ENCODE results near the gene CACNA1A.
"Not testable (repeated sequence)": the region's sequence is repeated elsewhere in the genome, so short reads cannot be mapped to it uniquely, and the experiment has no call there.

CACNA1A gene

DNA sequence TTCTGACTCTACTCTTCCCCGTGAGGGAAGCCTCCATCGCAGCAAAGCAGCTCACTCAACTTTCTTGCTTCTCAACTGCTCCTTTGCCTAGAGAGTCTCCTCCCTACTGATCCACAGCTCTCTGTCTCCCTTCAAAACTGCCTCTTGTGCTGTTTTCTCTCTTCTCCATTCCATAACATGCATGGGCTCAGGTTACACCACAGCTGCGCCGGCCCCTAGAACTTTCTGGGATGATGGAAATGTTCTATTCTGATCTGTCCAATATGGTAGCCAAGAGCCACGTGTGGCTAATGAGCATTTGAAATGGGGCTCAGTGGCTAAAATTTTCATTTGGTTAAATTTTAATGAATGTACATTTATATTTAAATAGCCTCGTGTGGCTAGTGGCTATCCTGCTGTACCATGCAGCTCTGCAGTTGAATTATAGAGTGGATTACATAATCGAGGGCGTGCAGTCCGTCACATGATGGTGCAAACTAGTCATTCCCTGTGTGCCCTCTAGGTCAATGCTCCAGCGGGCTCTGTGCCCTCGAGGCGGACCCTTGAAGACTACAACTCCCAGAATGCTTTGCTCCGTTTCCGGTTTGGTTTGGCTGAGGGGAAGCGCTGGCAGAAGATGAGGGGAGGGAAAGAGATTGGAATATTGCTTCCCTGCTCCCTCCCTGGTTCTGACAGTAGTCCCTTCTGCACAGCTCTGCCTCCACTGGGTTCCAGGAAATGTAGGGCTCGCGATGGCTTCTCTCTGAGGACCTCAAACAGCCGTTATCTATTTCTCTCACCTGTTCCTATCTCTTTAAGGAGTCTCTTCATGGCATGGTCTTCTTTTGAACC, 109.8 kb downstream of the CACNA1A start:
- peaks cover 3% of the 10 kb centered on the region for H3K4me1 Mint-ChIP-seq
- ATAC-seq (ENCODE audit: low read depth) (no peak), DNase-seq (ENCODE audit: low spot score in 2 of 2) (no peak)
- H3K27ac Mint-ChIP-seq: no peak overlapping the region
- peaks cover 7% of the 10 kb centered on the region for H3K9me3 Mint-ChIP-seq
- no peak overlapping the region for H3K4me3 Mint-ChIP-seq
- peaks cover 23% of the 10 kb centered on the region for H3K27me3 Mint-ChIP-seq
- H3K36me3 Mint-ChIP-seq: peaks cover 6% of the 10 kb centered on the region

DNA sequence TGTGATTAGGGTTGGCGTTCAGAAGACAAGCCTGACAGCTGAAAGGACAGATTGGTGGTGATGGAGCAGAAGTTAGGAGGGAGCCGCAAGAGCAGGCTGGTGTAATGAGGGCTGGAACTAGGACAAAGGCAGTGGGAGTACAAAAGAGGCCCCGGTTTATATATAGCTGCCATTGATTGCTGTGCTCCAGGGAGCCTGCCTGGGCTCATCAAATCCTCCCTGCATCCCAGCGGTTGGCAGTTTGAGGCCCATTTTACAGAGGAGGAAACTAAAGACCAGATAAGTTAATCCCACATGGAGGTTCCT, 123.7 kb downstream of the CACNA1A start:
- Mint-ChIP-seq H3K4me1 (no peaks in the 10 kb centered on the region), H3K9me3 (peaks cover 4% of the 10 kb centered on the region), H3K27me3 (peaks cover 4% of the 10 kb centered on the region), H3K36me3 (no peaks in the 10 kb centered on the region), H3K4me3 (no peak overlapping the region), H3K27ac (no peak overlapping the region)
- ATAC-seq (ENCODE audit: low read depth): no peak
- DNase-seq (ENCODE audit: low spot score in 2 of 2): no peak

- Mint-ChIP-seq H3K4me1 (no peaks in the 10 kb centered on the region), H3K36me3 (no peaks in the 10 kb centered on the region), H3K27ac (no peak overlapping the region), H3K4me3 (no peak overlapping the region), H3K9me3 (peaks cover 2% of the 10 kb centered on the region), H3K27me3 (peaks cover 4% of the 10 kb centered on the region)
- ATAC-seq (ENCODE audit: low read depth) (no peak), DNase-seq (ENCODE audit: low spot score in 2 of 2) (no peak)
Observed at GRCh38 chr19:13381827-13382632, 124.2 kb downstream of the CACNA1A start.

DNA sequence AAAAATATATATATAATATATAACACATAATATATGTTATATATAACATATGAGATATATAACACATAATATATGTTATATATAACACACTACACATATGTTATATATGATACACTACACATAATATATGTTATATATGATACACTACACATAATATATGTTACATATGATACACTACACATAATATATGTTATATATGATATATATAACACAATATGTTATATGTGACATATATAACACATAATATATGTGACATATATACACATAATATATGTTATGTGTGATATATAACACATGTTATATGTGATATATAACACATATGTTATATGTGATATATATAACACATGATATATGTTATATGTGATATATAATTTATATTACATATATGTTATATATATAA, 129.7 kb downstream of the CACNA1A start:
- no peaks in the 10 kb centered on the region for H3K4me1 Mint-ChIP-seq
- ATAC-seq (ENCODE audit: low read depth) (no peak), DNase-seq (ENCODE audit: low spot score in 2 of 2) (no peak)
- peaks cover 1% of the 10 kb centered on the region for H3K36me3 Mint-ChIP-seq
- no peak overlapping the region for H3K4me3 Mint-ChIP-seq
- no peak overlapping the region for H3K27ac Mint-ChIP-seq
- peaks cover 8% of the 10 kb centered on the region for H3K9me3 Mint-ChIP-seq
- peaks cover 8% of the 10 kb centered on the region for H3K27me3 Mint-ChIP-seq

DNA sequence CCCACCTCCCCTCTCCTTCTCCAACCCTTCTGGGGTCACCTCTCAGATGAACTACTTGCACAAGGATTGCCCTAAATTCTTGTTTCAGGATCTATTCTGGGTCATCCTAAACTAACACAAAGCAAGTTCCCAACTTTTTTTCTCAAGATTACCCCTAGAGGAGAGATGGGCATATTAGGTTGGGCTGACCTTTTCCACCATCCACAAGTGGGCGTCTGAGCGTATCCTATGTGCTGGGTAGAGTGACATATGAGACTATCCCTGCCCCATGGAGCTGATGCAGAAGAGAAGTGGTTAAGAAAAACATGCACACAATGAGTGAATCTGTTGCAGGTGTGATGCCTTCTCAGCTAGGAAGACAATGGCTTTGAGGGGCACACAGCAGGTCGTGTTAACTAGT, 132.7 kb downstream of the CACNA1A start:
- no peak for ATAC-seq (ENCODE audit: low read depth)
- no peak overlapping the region for H3K27ac Mint-ChIP-seq
- no peak overlapping the region for H3K4me3 Mint-ChIP-seq

GRCh38 chr19:13370948-13371347, 135.3 kb downstream of the CACNA1A start:
- ATAC-seq (ENCODE audit: low read depth) (no peak), DNase-seq (ENCODE audit: low spot score in 2 of 2) (no peak)
- Mint-ChIP-seq H3K4me1 (no peaks in the 10 kb centered on the region), H3K9me3 (peaks cover 6% of the 10 kb centered on the region), H3K4me3 (no peak overlapping the region), H3K27ac (no peak overlapping the region), H3K27me3 (peaks cover 7% of the 10 kb centered on the region), H3K36me3 (peaks cover 1% of the 10 kb centered on the region)

More for the DNA sequence above, 132.7 kb downstream of the CACNA1A start:
- H3K9me3 Mint-ChIP-seq: peaks cover 6% of the 10 kb centered on the region
- no peaks in the 10 kb centered on the region for H3K4me1 Mint-ChIP-seq
- peaks cover 7% of the 10 kb centered on the region for H3K27me3 Mint-ChIP-seq
- DNase-seq (ENCODE audit: low spot score in 2 of 2): no peak
- peaks cover 1% of the 10 kb centered on the region for H3K36me3 Mint-ChIP-seq

- ATAC-seq (ENCODE audit: low read depth) (no peak), DNase-seq (ENCODE audit: low spot score in 2 of 2) (no peak)
- H3K4me1 Mint-ChIP-seq: no peaks in the 10 kb centered on the region
- H3K9me3 Mint-ChIP-seq: no peaks in the 10 kb centered on the region
- no peak overlapping the region for H3K4me3 Mint-ChIP-seq
- H3K27me3 Mint-ChIP-seq: peaks cover 10% of the 10 kb centered on the region
- no peaks in the 10 kb centered on the region for H3K36me3 Mint-ChIP-seq
- H3K27ac Mint-ChIP-seq: no peak overlapping the region
Observed at GRCh38 chr19:13366529-13367143, 139.6 kb downstream of the CACNA1A start.

- Mint-ChIP-seq H3K27ac (no peak overlapping the region), H3K36me3 (peaks cover 3% of the 10 kb centered on the region), H3K4me3 (no peak overlapping the region), H3K27me3 (peaks cover 10% of the 10 kb centered on the region), H3K4me1 (no peaks in the 10 kb centered on the region), H3K9me3 (peaks cover 9% of the 10 kb centered on the region)
- DNase-seq (ENCODE audit: low spot score in 2 of 2) (no peak), ATAC-seq (ENCODE audit: low read depth) (no peak)
Observed at GRCh38 chr19:13363954-13364353, 142.3 kb downstream of the CACNA1A start.

- Mint-ChIP-seq H3K4me1 (no peaks in the 10 kb centered on the region), H3K36me3 (peaks cover 3% of the 10 kb centered on the region), H3K4me3 (no peak overlapping the region), H3K9me3 (peaks cover 12% of the 10 kb centered on the region), H3K27me3 (peaks cover 10% of the 10 kb centered on the region), H3K27ac (no peak overlapping the region)
- DNase-seq (ENCODE audit: low spot score in 2 of 2) (no peak), ATAC-seq (ENCODE audit: low read depth) (no peak)
Observed at GRCh38 chr19:13363245-13363644, 143.0 kb downstream of the CACNA1A start.

GRCh38 chr19:13362668-13363067, 143.6 kb downstream of the CACNA1A start:
- Mint-ChIP-seq H3K36me3 (peaks cover 3% of the 10 kb centered on the region), H3K9me3 (peaks cover 12% of the 10 kb centered on the region), H3K4me3 (no peak overlapping the region), H3K4me1 (no peaks in the 10 kb centered on the region), H3K27me3 (peaks cover 10% of the 10 kb centered on the region), H3K27ac (no peak overlapping the region)
- no peak for DNase-seq (ENCODE audit: low spot score in 2 of 2)
- ATAC-seq (ENCODE audit: low read depth): no peak

DNA sequence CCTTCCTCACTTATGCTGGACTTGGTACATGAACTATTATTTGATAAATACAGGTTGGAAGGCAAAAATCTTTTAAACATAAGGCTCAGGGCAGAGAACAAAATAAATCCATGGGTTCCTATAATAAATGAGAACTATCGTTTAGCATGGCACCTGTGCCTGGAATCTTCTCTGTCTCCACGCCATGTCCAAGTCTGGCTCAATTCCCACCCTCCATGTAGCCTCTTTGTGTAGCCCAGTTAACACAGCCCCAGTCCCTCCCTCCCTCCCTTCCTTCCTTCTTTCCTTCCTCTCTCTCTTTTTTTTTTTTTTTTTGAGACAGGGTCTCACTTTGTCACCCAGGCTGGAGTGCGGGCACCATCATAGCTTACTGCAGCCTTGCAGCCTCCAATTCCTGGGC, 144.6 kb downstream of the CACNA1A start:
- DNase-seq (ENCODE audit: low spot score in 2 of 2); ATAC-seq (ENCODE audit: low read depth); H3K27ac Mint-ChIP-seq; H3K4me1 Mint-ChIP-seq; H3K36me3 Mint-ChIP-seq; H3K4me3 Mint-ChIP-seq; H3K27me3 Mint-ChIP-seq: not testable (repeated sequence)
- H3K9me3 Mint-ChIP-seq: peaks cover 12% of the 10 kb centered on the region

GRCh38 chr19:13356686-13357280, 149.5 kb downstream of the CACNA1A start:
- H3K27me3 Mint-ChIP-seq: peaks cover 13% of the 10 kb centered on the region
- no peak for ATAC-seq (ENCODE audit: low read depth)
- peaks cover 12% of the 10 kb centered on the region for H3K9me3 Mint-ChIP-seq
- no peak overlapping the region for H3K27ac Mint-ChIP-seq
- peaks cover 3% of the 10 kb centered on the region for H3K36me3 Mint-ChIP-seq
- no peaks in the 10 kb centered on the region for H3K4me1 Mint-ChIP-seq
- no peak for DNase-seq (ENCODE audit: low spot score in 2 of 2)
- H3K4me3 Mint-ChIP-seq: no peak overlapping the region

DNA sequence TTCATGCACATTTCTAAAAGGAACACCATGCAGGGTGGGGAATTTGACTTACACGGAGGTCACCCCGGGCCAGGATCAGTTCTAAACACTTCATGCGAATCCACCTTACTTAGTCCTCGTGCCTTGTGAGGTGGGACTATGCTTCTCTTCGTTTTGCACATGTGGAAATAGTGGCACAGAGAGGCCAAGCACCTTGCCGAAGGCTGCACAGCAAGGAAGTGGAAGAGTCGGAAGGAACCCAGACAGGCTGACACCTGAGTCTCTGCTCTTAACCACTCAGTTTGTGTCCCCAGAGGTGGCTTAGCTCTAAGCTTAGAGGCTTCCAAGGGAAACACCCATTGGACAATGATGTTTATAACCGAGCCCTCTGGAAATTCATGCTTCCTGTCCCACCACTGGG, 150.1 kb downstream of the CACNA1A start:
- H3K4me3 Mint-ChIP-seq: no peak overlapping the region
- H3K36me3 Mint-ChIP-seq: peaks cover 3% of the 10 kb centered on the region
- no peak overlapping the region for H3K27ac Mint-ChIP-seq
- H3K27me3 Mint-ChIP-seq: peaks cover 13% of the 10 kb centered on the region
- DNase-seq (ENCODE audit: low spot score in 2 of 2) (no peak), ATAC-seq (ENCODE audit: low read depth) (no peak)
- H3K9me3 Mint-ChIP-seq: peaks cover 12% of the 10 kb centered on the region
- no peaks in the 10 kb centered on the region for H3K4me1 Mint-ChIP-seq

DNA sequence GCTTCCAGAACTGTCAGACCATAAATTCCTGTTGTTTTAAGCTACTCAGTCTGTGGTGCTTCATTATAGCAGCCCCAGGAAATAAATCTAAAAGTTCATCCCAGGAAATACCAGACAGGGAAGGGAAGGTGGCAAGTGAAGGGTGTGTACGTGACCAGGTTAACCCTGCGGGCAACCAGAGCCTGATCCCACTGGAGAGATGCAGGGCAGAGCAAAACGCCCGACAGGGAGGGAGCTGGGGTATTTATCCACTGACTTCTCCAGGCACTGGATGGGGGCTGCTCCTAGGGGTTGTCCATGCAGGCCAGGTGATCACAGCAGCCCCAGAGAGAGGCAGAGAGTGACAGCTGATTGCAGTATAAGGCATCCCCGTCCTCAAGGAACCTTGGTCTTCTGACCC, 150.9 kb downstream of the CACNA1A start:
- ATAC-seq (ENCODE audit: low read depth): no peak
- no peak for DNase-seq (ENCODE audit: low spot score in 2 of 2)
- peaks cover 3% of the 10 kb centered on the region for H3K36me3 Mint-ChIP-seq
- H3K4me1 Mint-ChIP-seq: no peaks in the 10 kb centered on the region
- peaks cover 12% of the 10 kb centered on the region for H3K9me3 Mint-ChIP-seq
- peaks cover 13% of the 10 kb centered on the region for H3K27me3 Mint-ChIP-seq
- no peak overlapping the region for H3K4me3 Mint-ChIP-seq
- no peak overlapping the region for H3K27ac Mint-ChIP-seq

Measured in memory B cell (primary cell).